D721Med (cell line): ENCODE results near the gene EVX2.

Experiments
- DNase-seq: peaks from one replicate; pipeline ENCODE4 v3.0.0; 2011; ENCODE audit warnings: low spot score; ENCODE audit not compliant: insufficient read length
- FAIRE-seq: peaks from 2 replicates; lab custom pipeline; 2011; peaks lifted over from hg19 to GRCh38; lab: Jason Lieb, UNC
- TF ChIP-seq, protein P1 (sequence below): IDR thresholded peaks from 2 replicates; pipeline ENCODE4 v1.5.1; 2012; ENCODE audit warnings: mild to moderate bottlenecking, control low read depth; ENCODE audit not compliant: insufficient read depth; ENCODE audit errors: missing control alignments

EVX2 gene

DNA sequence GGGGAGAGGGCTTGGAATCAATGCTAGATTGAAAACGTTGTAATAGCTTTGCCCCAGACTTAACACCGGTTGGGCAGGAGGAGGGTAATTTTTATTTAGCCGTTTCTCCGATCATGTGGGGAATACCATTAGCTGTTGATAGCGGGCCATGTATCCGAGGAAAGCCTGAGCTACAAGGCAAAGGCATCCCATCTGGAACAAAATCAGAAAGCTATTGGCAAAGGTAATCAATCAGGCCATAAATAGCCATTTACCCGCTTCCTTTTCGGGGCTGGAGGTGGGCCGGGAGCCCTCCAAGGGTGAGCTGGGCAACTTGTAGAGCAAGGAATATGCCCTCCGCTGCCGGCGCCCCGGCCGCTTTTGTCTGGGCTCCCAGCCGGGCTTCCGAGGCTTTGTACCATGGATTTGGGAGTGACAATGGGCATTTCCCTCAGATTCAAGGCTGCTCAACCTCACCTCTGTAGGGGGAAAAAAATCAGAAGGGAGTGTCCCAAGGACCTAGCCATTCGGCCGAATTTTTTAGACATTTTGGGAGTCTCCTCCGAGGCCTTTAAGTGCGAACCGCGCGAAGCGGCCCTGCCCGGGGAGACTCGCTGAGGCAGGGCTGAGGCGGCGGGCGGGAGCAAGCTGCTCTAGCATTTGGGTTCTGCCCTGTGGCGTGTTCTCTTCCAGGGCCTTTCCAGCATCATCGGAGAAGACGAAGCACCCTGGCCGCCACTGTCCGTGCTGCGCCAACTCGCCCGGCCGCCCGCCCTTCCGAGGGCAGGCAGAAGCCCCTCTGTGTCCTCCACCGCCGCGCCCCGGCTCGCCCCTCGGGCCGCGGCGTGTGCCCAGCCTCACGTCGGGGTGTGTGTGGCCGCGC is 37.7 kb upstream of the EVX2 start:
- no peak for DNase-seq

DNA sequence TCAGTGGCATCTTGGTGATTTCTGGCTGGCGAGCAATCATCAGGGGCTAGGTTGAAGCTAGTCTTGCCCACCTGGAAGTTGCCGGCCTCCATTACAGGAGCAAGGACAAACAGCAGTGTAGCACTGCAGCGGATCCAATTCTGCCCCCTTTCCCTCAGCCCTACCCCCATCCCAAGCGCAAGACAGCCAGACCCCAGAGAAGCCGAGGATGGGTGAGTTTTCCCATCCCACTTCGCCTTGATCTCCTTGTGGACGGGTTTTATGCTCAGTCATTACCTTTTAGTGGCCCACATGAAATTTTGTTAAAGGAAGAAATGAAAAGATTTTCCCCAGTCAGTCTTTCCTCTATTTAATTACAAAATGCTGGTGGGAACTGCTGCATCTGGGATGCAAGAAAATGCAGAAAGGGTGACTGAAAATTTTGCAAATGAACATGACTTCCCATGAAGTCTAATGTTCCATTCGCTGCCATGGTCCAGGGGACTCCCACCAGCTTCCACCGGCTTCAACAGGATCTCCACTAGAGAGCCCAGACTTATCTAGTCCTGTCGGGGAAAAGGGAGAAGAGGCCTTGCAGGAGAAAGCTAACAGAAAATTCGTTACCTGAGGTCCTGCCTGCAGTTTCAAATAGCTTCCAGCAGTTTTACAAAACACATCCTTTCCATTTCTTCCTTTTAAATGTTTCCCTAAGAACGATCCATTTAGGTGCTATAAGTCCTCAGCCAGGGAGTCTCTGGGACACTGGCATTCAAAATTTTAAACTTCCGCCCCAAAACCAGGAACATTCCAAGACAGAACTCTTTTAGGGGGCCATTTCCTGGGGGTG is 36.8 kb upstream of the EVX2 start:
- TF ChIP-seq, protein P1, sequence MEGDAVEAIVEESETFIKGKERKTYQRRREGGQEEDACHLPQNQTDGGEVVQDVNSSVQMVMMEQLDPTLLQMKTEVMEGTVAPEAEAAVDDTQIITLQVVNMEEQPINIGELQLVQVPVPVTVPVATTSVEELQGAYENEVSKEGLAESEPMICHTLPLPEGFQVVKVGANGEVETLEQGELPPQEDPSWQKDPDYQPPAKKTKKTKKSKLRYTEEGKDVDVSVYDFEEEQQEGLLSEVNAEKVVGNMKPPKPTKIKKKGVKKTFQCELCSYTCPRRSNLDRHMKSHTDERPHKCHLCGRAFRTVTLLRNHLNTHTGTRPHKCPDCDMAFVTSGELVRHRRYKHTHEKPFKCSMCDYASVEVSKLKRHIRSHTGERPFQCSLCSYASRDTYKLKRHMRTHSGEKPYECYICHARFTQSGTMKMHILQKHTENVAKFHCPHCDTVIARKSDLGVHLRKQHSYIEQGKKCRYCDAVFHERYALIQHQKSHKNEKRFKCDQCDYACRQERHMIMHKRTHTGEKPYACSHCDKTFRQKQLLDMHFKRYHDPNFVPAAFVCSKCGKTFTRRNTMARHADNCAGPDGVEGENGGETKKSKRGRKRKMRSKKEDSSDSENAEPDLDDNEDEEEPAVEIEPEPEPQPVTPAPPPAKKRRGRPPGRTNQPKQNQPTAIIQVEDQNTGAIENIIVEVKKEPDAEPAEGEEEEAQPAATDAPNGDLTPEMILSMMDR = no peak
- no peak for FAIRE-seq
- DNase-seq = no peak

More for the DNA sequence above, 37.7 kb upstream of the EVX2 start:
- FAIRE-seq = no peak
- TF ChIP-seq, protein P1 = no peak

DNA sequence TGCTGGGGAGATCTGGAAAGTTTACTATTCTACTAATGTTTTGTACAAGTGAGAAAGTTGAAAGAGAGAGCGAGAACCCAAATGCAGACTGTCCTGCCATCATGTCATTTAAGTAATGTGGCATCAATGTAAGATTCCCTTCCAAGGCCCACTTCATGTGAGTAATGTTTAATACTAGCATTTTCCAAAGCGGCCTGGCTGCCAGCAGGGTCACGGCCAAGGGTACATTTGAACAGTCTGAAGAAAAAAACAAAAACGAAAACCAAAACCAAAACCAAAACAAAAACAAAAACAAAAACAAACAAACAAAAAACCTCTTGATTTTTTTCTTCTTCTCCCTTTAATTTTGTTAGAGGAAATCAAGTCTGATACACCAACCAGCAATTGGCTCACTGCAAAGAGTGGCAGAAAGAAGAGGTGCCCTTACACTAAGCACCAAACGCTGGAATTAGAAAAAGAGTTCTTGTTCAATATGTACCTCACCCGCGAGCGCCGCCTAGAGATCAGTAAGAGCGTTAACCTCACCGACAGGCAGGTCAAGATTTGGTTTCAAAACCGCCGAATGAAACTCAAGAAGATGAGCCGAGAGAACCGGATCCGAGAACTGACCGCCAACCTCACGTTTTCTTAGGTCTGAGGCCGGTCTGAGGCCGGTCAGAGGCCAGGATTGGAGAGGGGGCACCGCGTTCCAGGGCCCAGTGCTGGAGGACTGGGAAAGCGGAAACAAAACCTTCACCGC is 35.0 kb upstream of the EVX2 start:
- TF ChIP-seq, protein P1 = peak; percentile 61
- no peak for FAIRE-seq
- DNase-seq = no peak

DNA sequence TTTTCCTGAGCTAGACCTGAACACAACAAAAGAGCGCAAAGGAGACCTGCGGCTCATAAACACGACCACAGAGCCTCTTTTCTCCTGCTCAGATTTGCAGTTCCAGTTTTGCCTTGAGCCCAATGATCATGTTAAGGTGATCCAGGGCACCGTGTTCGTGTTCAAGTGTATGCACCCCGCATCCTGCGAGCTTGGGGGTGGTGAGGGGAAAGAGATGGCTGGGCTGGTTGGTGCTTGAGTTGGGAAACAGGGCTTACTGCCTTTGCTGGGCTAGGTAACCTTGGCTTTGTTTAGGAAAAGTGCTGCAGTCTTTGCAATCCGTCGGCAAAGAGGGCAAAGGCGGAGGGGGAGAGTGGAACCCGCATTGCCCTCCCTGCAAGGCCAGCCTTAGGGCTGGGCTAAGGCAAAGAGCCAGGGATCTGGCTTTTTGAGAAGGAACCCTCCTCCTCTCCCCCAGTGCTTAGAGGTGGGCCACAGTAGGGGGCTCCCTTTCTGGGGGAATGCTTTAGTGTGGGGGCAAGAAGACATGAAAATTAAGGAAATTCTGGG is 34.1 kb upstream of the EVX2 start:
- no peak for FAIRE-seq
- TF ChIP-seq, protein P1 = no peak
- no peak for DNase-seq

DNA sequence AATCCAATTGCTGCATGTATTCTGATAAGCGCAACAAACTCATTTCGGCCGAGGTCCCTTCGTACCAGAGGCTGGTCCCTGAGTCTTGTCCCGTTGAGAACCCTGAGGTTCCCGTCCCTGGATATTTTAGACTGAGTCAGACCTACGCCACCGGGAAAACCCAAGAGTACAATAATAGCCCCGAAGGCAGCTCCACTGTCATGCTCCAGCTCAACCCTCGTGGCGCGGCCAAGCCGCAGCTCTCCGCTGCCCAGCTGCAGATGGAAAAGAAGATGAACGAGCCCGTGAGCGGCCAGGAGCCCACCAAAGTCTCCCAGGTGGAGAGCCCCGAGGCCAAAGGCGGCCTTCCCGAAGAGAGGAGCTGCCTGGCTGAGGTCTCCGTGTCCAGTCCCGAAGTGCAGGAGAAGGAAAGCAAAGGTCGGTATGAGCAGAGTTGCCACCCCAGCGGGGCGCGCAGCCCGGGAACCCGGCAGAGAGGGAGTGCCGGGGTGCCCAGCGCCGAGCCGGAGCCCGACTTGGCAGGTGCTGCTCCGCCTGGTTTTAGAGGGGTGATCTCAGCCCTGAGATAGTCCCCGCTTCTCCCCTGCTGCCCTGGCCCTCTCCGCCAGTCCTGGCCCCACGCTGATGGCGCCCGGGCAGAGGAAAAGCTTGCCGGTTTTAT is 33.5 kb upstream of the EVX2 start:
- TF ChIP-seq, protein P1 = no peak
- DNase-seq = no peak
- FAIRE-seq = no peak
